WTC11 (cell line): Measurements from ENCODE around the gene INHBC. TPM values are rescaled to one million over a fixed set of nuclear protein-coding genes. Genes with fewer than 3 reads are reported as not detected.
A peak's percentile ranks its signal among the peaks of the same experiment; 100 is the strongest.

Experiments used
- ATAC-seq: fragments of 200-7000 bp; cut with Tn5 transposase; 2 replicates; pipeline ENCODE4 v1.10.0; 2021; ENCODE audit warnings: mild to moderate bottlenecking, moderate library complexity
- CTCF ChIA-PET: fragments of 300-600 bp; sonication (Branson Sonifier 250); formaldehyde crosslinking; loops from one replicate; lab custom pipeline; 2021; ENCODE audit warnings: antibody characterized with exemption; lab: Charles Lee
- POLR2A ChIA-PET: fragments of 350-600 bp; sonication (Branson Sonifier 250); formaldehyde crosslinking; loops from one replicate; lab custom pipeline; 2021; ENCODE audit warnings: antibody characterized with exemption; lab: Charles Lee
- DNase-seq: peaks from one replicate; pipeline ENCODE4 v3.0.0; 2021; ENCODE audit warnings: low spot score
- H3K27ac Mint-ChIP-seq: 2 replicates; pipeline ENCODE4 v1.8.0; 2021; ENCODE audit warnings: mixed read lengths
- H3K27me3 Mint-ChIP-seq: 2 replicates; pipeline ENCODE4 v1.8.0; 2021; ENCODE audit warnings: low read depth, mild to moderate bottlenecking, moderate library complexity, mixed read lengths
- H3K36me3 Mint-ChIP-seq: 2 replicates; pipeline ENCODE4 v1.8.0; 2021; ENCODE audit warnings: mixed read lengths
- H3K4me1 Mint-ChIP-seq: 2 replicates; pipeline ENCODE4 v1.8.0; 2022; ENCODE audit warnings: mixed read lengths
- H3K4me3 Mint-ChIP-seq: 2 replicates; pipeline ENCODE4 v1.8.0; 2021; ENCODE audit warnings: mild to moderate bottlenecking, moderate library complexity, mixed read lengths
- H3K9me3 Mint-ChIP-seq: 2 replicates; pipeline ENCODE4 v1.8.0; 2021; ENCODE audit warnings: mixed read lengths
- SP1 ChIP-seq: sonication (generic); formaldehyde crosslinking; conservative IDR thresholded peaks from 2 replicates; pipeline ENCODE4 v1.8.1; 2022; ENCODE audit warnings: missing genetic modification reagents
- TCF7 ChIP-seq: sonication (generic); formaldehyde crosslinking; IDR thresholded peaks from 2 replicates; pipeline ENCODE4 v1.8.0; 2022; ENCODE audit warnings: mild to moderate bottlenecking, low read depth, missing genetic modification reagents, moderate library complexity
- total RNA-seq: library from RNA; stranded (reverse); gene quantifications from 3 replicates; pipeline ENCODE4 v1.2.3, GENCODE V29; 2021
- TF ChIP-seq, protein P1 (sequence below): fragments of 250-450 bp; sonication (Bioruptor Pico); conservative IDR thresholded peaks from 2 replicates; pipeline ENCODE4 v1.9.0; 2021; ENCODE audit warnings: mild to moderate bottlenecking
- TF ChIP-seq, protein P2 (sequence below): sonication (generic); formaldehyde crosslinking; IDR thresholded peaks from 2 replicates; pipeline ENCODE4 v1.8.0; 2022; ENCODE audit warnings: mild to moderate bottlenecking, missing genetic modification reagents
- TF ChIP-seq, protein P3 (sequence below): sonication (generic); formaldehyde crosslinking; IDR thresholded peaks from 2 replicates; pipeline ENCODE4 v1.8.0; 2023; ENCODE audit warnings: missing genetic modification reagents, mild to moderate bottlenecking, borderline replicate concordance
- TF ChIP-seq, protein P4 (sequence below): sonication (generic); formaldehyde crosslinking; IDR thresholded peaks from 2 replicates; pipeline ENCODE4 v1.8.0; 2022; ENCODE audit warnings: missing genetic modification reagents
- TF ChIP-seq, protein P5 (sequence below): sonication (generic); formaldehyde crosslinking; IDR thresholded peaks from 2 replicates; pipeline ENCODE4 v1.8.1; 2022; ENCODE audit warnings: mild to moderate bottlenecking, moderate library complexity, missing genetic modification reagents
- TF ChIP-seq, protein P6 (sequence below): sonication (generic); formaldehyde crosslinking; IDR thresholded peaks from 2 replicates; pipeline ENCODE4 v1.8.0; 2023; ENCODE audit warnings: missing genetic modification reagents

The INHBC gene
- total RNA-seq, 1 experiment from 2014 or later: 0.20 TPM

DNA sequence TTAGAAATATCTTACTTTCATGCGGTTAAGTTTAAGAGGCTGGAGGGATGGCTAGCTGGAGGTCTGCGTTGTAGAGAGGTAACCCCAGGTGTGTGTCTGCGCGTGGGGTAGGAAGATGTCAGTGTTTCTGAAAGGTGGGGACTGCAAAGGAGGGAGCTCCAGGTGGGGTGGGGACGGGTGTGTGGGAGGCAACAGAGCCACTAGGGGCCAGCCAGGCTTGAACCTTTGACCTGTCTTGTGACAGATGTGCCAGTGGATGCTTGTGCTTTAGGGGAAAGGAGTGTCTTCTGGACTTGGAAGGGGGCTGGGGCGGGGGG is 25.8 kb downstream of the INHBC start (continued):
- TF ChIP-seq, protein P1, sequence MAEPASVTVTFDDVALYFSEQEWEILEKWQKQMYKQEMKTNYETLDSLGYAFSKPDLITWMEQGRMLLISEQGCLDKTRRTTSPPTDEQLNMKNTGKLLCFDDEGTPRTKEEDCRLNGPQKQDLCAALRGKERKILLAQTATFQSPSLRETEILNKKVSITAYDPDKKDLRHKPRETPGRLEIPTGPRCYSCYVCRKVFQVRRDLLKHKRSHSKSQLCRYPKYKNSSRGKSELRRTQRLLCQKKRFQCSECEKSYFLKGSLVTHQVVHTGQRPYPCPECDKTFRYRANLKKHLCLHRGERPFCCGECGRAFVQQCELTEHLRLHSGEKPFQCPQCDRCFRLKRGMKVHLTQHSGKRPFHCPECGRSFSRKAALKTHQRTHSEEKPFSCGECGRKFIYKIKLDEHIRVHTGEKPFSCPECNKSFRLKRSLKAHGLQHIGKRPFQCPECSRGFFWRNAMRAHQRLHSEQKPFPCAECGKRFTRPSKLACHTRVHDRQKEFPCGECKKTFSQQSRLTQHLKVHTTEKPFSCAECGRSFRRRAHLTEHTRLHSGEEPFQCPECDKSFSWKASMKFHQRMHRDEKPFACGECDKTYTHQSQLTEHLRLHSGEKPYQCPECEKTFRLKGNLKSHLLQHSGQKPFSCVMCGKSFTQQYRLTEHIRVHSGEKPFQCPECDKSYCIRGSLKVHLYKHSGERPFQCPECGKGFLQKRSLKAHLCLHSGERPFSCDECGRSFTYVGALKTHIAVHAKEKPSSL (CRISPR knock-in tag): no peak
- TF ChIP-seq TCF7: no peak
- TF ChIP-seq, protein P2, sequence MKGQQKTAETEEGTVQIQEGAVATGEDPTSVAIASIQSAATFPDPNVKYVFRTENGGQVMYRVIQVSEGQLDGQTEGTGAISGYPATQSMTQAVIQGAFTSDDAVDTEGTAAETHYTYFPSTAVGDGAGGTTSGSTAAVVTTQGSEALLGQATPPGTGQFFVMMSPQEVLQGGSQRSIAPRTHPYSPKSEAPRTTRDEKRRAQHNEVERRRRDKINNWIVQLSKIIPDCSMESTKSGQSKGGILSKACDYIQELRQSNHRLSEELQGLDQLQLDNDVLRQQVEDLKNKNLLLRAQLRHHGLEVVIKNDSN (CRISPR knock-in tag): no peak
- TF ChIP-seq, all 79 proteins: peak for 0

DNA sequence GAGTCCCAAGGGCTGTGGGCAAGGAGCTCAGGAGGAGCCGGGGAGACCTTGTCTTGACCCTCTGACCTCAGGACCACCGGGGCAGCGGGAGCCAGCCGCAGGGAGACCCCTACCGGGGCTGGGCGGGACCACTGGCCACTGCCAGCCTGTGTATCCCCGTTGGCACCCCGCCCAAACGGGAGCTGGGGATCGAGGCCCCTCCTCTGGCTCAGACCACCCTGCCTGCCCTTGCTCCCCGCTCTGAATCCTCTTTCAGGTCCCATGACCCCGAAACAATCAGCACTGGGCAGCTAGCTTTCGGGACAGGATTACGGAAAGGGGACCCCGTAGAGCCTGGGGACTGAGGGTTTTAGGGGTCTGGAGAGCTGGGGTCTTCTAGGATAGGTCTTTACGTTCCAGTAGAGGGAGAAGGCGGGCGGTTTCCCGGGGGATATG is 26.3 kb downstream of the INHBC start:
- peak; percentile 12 for ATAC-seq
- H3K36me3 Mint-ChIP-seq: 0 out of 2 replicates have a peak, but pooled peaks cover 1% of the 10 kb centered on the region
- peak overlapping the region; percentile 96 for H3K4me3 Mint-ChIP-seq
- H3K27me3 Mint-ChIP-seq: peaks cover 9% of the 10 kb centered on the region
- peaks cover 37% of the 10 kb centered on the region for H3K4me1 Mint-ChIP-seq
- TF ChIP-seq, protein P3, sequence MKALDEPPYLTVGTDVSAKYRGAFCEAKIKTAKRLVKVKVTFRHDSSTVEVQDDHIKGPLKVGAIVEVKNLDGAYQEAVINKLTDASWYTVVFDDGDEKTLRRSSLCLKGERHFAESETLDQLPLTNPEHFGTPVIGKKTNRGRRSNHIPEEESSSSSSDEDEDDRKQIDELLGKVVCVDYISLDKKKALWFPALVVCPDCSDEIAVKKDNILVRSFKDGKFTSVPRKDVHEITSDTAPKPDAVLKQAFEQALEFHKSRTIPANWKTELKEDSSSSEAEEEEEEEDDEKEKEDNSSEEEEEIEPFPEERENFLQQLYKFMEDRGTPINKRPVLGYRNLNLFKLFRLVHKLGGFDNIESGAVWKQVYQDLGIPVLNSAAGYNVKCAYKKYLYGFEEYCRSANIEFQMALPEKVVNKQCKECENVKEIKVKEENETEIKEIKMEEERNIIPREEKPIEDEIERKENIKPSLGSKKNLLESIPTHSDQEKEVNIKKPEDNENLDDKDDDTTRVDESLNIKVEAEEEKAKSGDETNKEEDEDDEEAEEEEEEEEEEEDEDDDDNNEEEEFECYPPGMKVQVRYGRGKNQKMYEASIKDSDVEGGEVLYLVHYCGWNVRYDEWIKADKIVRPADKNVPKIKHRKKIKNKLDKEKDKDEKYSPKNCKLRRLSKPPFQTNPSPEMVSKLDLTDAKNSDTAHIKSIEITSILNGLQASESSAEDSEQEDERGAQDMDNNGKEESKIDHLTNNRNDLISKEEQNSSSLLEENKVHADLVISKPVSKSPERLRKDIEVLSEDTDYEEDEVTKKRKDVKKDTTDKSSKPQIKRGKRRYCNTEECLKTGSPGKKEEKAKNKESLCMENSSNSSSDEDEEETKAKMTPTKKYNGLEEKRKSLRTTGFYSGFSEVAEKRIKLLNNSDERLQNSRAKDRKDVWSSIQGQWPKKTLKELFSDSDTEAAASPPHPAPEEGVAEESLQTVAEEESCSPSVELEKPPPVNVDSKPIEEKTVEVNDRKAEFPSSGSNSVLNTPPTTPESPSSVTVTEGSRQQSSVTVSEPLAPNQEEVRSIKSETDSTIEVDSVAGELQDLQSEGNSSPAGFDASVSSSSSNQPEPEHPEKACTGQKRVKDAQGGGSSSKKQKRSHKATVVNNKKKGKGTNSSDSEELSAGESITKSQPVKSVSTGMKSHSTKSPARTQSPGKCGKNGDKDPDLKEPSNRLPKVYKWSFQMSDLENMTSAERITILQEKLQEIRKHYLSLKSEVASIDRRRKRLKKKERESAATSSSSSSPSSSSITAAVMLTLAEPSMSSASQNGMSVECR (CRISPR knock-in tag): peak; percentile 38; the same call in 1 of the 2 replicates
- TF ChIP-seq, protein P4, sequence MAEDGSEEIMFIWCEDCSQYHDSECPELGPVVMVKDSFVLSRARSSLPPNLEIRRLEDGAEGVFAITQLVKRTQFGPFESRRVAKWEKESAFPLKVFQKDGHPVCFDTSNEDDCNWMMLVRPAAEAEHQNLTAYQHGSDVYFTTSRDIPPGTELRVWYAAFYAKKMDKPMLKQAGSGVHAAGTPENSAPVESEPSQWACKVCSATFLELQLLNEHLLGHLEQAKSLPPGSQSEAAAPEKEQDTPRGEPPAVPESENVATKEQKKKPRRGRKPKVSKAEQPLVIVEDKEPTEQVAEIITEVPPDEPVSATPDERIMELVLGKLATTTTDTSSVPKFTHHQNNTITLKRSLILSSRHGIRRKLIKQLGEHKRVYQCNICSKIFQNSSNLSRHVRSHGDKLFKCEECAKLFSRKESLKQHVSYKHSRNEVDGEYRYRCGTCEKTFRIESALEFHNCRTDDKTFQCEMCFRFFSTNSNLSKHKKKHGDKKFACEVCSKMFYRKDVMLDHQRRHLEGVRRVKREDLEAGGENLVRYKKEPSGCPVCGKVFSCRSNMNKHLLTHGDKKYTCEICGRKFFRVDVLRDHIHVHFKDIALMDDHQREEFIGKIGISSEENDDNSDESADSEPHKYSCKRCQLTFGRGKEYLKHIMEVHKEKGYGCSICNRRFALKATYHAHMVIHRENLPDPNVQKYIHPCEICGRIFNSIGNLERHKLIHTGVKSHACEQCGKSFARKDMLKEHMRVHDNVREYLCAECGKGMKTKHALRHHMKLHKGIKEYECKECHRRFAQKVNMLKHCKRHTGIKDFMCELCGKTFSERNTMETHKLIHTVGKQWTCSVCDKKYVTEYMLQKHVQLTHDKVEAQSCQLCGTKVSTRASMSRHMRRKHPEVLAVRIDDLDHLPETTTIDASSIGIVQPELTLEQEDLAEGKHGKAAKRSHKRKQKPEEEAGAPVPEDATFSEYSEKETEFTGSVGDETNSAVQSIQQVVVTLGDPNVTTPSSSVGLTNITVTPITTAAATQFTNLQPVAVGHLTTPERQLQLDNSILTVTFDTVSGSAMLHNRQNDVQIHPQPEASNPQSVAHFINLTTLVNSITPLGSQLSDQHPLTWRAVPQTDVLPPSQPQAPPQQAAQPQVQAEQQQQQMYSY (CRISPR knock-in tag): no peak
- TF ChIP-seq SP1 (CRISPR knock-in tag): 0 out of 2 replicates have a peak, but pooled peaks have one; percentile 7
- TF ChIP-seq, protein P5, sequence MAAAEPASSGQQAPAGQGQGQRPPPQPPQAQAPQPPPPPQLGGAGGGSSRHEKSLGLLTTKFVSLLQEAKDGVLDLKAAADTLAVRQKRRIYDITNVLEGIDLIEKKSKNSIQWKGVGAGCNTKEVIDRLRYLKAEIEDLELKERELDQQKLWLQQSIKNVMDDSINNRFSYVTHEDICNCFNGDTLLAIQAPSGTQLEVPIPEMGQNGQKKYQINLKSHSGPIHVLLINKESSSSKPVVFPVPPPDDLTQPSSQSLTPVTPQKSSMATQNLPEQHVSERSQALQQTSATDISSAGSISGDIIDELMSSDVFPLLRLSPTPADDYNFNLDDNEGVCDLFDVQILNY (CRISPR knock-in tag): 0 out of 2 replicates have a peak, but pooled peaks have one; percentile 22
- TF ChIP-seq, protein P6, sequence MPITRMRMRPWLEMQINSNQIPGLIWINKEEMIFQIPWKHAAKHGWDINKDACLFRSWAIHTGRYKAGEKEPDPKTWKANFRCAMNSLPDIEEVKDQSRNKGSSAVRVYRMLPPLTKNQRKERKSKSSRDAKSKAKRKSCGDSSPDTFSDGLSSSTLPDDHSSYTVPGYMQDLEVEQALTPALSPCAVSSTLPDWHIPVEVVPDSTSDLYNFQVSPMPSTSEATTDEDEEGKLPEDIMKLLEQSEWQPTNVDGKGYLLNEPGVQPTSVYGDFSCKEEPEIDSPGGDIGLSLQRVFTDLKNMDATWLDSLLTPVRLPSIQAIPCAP (CRISPR knock-in tag): no peak
- TF ChIP-seq, all 79 proteins: peak for 3
- POLR2A ChIA-PET: interaction anchor here (1.0 to 1.7 kb wide), 4 partner anchors 59 to 349 kb away, joined by 4 to 7 read pairs (median 6); partner anchors contain the start of gene DDIT3
- Mint-ChIP-seq H3K27ac (peak overlapping the region; percentile 98), H3K9me3 (no peaks in the 10 kb centered on the region)
- peak; percentile 81 for DNase-seq
- CTCF ChIA-PET: interaction anchor here (0.7 to 5.2 kb wide), 14 partner anchors 8 to 247 kb away, joined by 3 to 88 read pairs (median 6); partner anchors contain the start of genes SHMT2 and STAC3
